GM23338 (cell line): ENCODE measurements around the gene GALNT11.

ENCODE experiments used
- CTCF ChIP-seq, 2 experiments: fragments of 200-600 bp in 1 of 2; sonication (generic) in 1 of 2; conservative IDR thresholded peaks; 2 replicates each; pipeline versions ENCODE4 v1.5.1 to v1.6.1; 2016 to 2017; ENCODE audit warnings: antibody characterized with exemption in 2 of 2, low read depth in 2 of 2, mild to moderate bottlenecking in 2 of 2, moderate library complexity in 1 of 2
- EZH2 ChIP-seq: fragments of 200-600 bp; sonication (generic); IDR thresholded peaks from one replicate; pipeline ENCODE4 v1.8.0; 2017; ENCODE audit warnings: antibody characterized with exemption, mild to moderate bottlenecking, low read depth; ENCODE audit not compliant: unreplicated experiment
- POLR2AphosphoS5 ChIP-seq: IDR thresholded peaks from 2 replicates; pipeline ENCODE4 v1.6.1; 2016; ENCODE audit warnings: antibody characterized with exemption, low read depth
- REST ChIP-seq: IDR thresholded peaks from one replicate; pipeline ENCODE4 v1.6.1; 2018; ENCODE audit warnings: antibody characterized with exemption; ENCODE audit not compliant: unreplicated experiment
- STAT1 ChIP-seq: IDR thresholded peaks from one replicate; pipeline ENCODE4 v1.6.1; 2016; ENCODE audit warnings: antibody characterized with exemption; ENCODE audit not compliant: unreplicated experiment
- ZNF114 ChIP-seq: fragments of 250-450 bp; sonication (Bioruptor Pico); IDR thresholded peaks from 2 replicates; pipeline ENCODE4 v1.5.0; 2020; ENCODE audit warnings: mild to moderate bottlenecking, moderate library complexity

DNA sequence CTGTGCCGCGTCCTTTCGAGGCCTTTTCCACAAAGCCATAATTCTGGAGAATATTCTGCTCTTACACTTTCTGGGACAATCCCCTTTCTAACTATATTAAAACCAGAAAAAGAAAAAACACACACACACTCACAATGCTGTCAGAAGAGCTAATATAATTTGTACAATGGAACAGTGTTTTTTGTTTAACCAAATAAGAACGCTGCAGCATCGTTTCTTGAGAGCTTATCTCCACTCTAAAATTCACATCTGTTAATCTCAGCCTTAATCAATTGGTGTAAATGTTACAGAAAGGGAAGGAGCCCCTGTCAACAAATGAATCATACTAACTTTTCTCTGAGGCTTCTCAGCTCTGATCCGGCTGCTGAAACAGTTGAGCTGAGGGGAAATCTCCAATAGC, 123.9 kb downstream of the GALNT11 start:
- TF ChIP-seq CTCF (conservative IDR thresholded peaks at IDR 0.05; ENCODE audit: low read depth in 2 of 2) = no peak
- TF ChIP-seq EZH2 = no peak
- TF ChIP-seq REST = no peak
- no peak for TF ChIP-seq POLR2AphosphoS5
- TF ChIP-seq ZNF114 (CRISPR knock-in tag) = no peak
- no peak for TF ChIP-seq STAT1
